HepG2 (cell line): ENCODE results near the gene PHF5A. TPM values are rescaled to one million over a fixed set of nuclear protein-coding genes. Genes with fewer than 3 reads are reported as not detected.

Experiments used
- AHDC1 ChIP-seq: sonication (generic); formaldehyde crosslinking; IDR thresholded peaks from 2 replicates; pipeline ENCODE4 v1.5.1; 2020; ENCODE audit warnings: mild to moderate bottlenecking, missing genetic modification reagents, borderline replicate concordance
- CTCF ChIP-seq: sonication (generic); formaldehyde crosslinking; IDR thresholded peaks from 2 replicates; pipeline ENCODE4 v1.5.0; 2020; ENCODE audit warnings: mild to moderate bottlenecking, missing genetic modification reagents, moderate library complexity
- HNRNPH1 ChIP-seq: fragments of 200-400 bp; formaldehyde crosslinking; optimal IDR thresholded peaks from 2 replicates; pipeline ENCODE3; 2017; ENCODE audit warnings: mild to moderate bottlenecking, low read depth, low read length
- HNRNPL ChIP-seq: fragments of 200-400 bp; formaldehyde crosslinking; IDR thresholded peaks from 2 replicates; pipeline ENCODE4 v1.6.1; 2017; ENCODE audit warnings: mild to moderate bottlenecking, low read depth, low read length
- KAT7 ChIP-seq: IDR thresholded peaks from 2 replicates; pipeline ENCODE4 v1.6.1; 2018; ENCODE audit warnings: borderline replicate concordance, missing compliant biosample characterization
- PLSCR1 ChIP-seq: sonication (generic); formaldehyde crosslinking; IDR thresholded peaks from 2 replicates; pipeline ENCODE4 v1.5.0; 2020; ENCODE audit warnings: missing genetic modification reagents, mild to moderate bottlenecking, borderline replicate concordance
- SRSF1 ChIP-seq: fragments of 200-400 bp; formaldehyde crosslinking; optimal IDR thresholded peaks from 2 replicates; pipeline ENCODE3; 2017; ENCODE audit warnings: mild to moderate bottlenecking, low read depth, low read length, moderate library complexity
- STAG1 ChIP-seq: sonication (generic); formaldehyde crosslinking; IDR thresholded peaks from 2 replicates; pipeline ENCODE4 v1.4.0; 2020; ENCODE audit warnings: missing genetic modification reagents
- TBX2 ChIP-seq: sonication (generic); formaldehyde crosslinking; IDR thresholded peaks from 2 replicates; pipeline ENCODE4 v1.5.0; 2020; ENCODE audit warnings: missing genetic modification reagents, mild to moderate bottlenecking, borderline replicate concordance
- ZBTB1 ChIP-seq: sonication (generic); formaldehyde crosslinking; IDR thresholded peaks from 2 replicates; pipeline ENCODE4 v1.4.0; 2020; ENCODE audit warnings: missing genetic modification reagents, borderline replicate concordance
- ZBTB44 ChIP-seq: sonication (generic); formaldehyde crosslinking; IDR thresholded peaks from 2 replicates; pipeline ENCODE4 v1.4.0; 2020; ENCODE audit warnings: missing genetic modification reagents
- ZMYM4 ChIP-seq: sonication (generic); formaldehyde crosslinking; IDR thresholded peaks from 2 replicates; pipeline ENCODE4 v1.8.1; 2023; ENCODE audit warnings: mild to moderate bottlenecking, missing genetic modification reagents
- ZNF180 ChIP-seq: sonication (generic); formaldehyde crosslinking; IDR thresholded peaks from 2 replicates; pipeline ENCODE4 v1.4.0; 2020; ENCODE audit warnings: low read depth, missing genetic modification reagents, borderline replicate concordance
- ZNF574 ChIP-seq: sonication (generic); formaldehyde crosslinking; IDR thresholded peaks from 2 replicates; pipeline ENCODE4 v1.4.0; 2020; ENCODE audit warnings: missing genetic modification reagents
- ZNF639 ChIP-seq: conservative IDR thresholded peaks from 2 replicates; pipeline ENCODE4 v1.6.1; 2018; ENCODE audit warnings: missing genetic modification reagents
- ZSCAN9 ChIP-seq: IDR thresholded peaks from 2 replicates; pipeline ENCODE4 v1.6.1; 2016; ENCODE audit warnings: borderline replicate concordance
- polyA plus RNA-seq, 8 experiments: library from polyadenylated mRNA; depleted of rRNA in 3 of 8; stranded (reverse) in 7 of 8; unstranded in 1 of 8; fragments of >200 nt; fragmentation: Illumina TruSeq in 4 of 8; extraction: Trizol in 4 of 8; gene quantifications; 2 replicates each; pipeline versions ENCODE4 v1.2.1 to v1.2.3, GENCODE V29; 2011 to 2016; ENCODE audit warnings: low read depth in 4 of 8, missing spikeins in 1 of 8, mixed read lengths in 1 of 8; ENCODE audit not compliant: insufficient read depth in 1 of 8
- total RNA-seq, 5 experiments: library from RNA; depleted of rRNA; stranded (reverse); fragments of >200 nt; fragmentation: Illumina TruSeq; extraction: Trizol; gene quantifications; 2 replicates each; pipeline ENCODE4 v1.2.3, GENCODE V29; 2016; ENCODE audit warnings: low read depth in 1 of 5

The PHF5A gene
- total and polyA plus RNA-seq, 2 of the 13 experiments (the other 11 are each of a cell fraction or from before 2014, with no cell fraction given): 56.6 to 105 TPM

GRCh38 chr22:41415554-41415953, 52.9 kb downstream of the PHF5A start (continued):
- TF ChIP-seq AHDC1 (CRISPR knock-in tag) (no peak), ZNF639 (CRISPR knock-in tag) (no peak), ZBTB44 (CRISPR knock-in tag) (no peak), ZMYM4 (CRISPR knock-in tag) (no peak), HNRNPL (no peak), CTCF (CRISPR knock-in tag) (no peak), TBX2 (CRISPR knock-in tag) (no peak), ZSCAN9 (CRISPR knock-in tag) (no peak), ZNF574 (CRISPR knock-in tag) (no peak), SRSF1 (no peak), STAG1 (CRISPR knock-in tag) (no peak), ZBTB1 (CRISPR knock-in tag) (no peak), KAT7 (CRISPR knock-in tag) (no peak), ZNF180 (CRISPR knock-in tag) (no peak), PLSCR1 (CRISPR knock-in tag) (no peak), HNRNPH1 (no peak)
- TF ChIP-seq, all 625 proteins: peak for 0
